IMR-90 (cell line): Measurements from ENCODE around the gene F12. TPM values are rescaled to one million over a fixed set of nuclear protein-coding genes. Genes with fewer than 3 reads are reported as not detected.

Experiments used
- ATAC-seq: fragments of 200-7000 bp; cut with Tn5 transposase; 2 replicates; pipeline ENCODE4 v1.9.1; 2020; ENCODE audit warnings: low read depth, mild to moderate bottlenecking, moderate library complexity
- BruUV-seq: library from RNA; stranded (reverse); fragments of 400-500 nt; replicated peaks from 2 replicates; lab custom pipeline; 2021; lab: Mats Ljungman, UMichigan
- CTCF ChIA-PET: fragments of 300-600 bp; formaldehyde crosslinking; extraction: SDS; loops from one replicate; lab custom pipeline; 2021; ENCODE audit warnings: antibody characterized with exemption; lab: Yijun Ruan, JAX
- POLR2A ChIA-PET: fragments of 300-600 bp; sonication (Branson Sonifier 250); formaldehyde crosslinking; loops from one replicate; lab custom pipeline; 2022; ENCODE audit warnings: antibody characterized with exemption; ENCODE audit not compliant: unreplicated experiment; lab: Charles Lee
- DNase-seq: peaks from one replicate; pipeline ENCODE4 v3.0.0; 2013
- H2AFZ ChIP-seq: replicated peaks from 2 replicates; pipeline ENCODE3; 2013; ENCODE audit warnings: low read length, mild to moderate bottlenecking; ENCODE audit not compliant: poor library complexity
- H2AK5ac ChIP-seq: 2 replicates; pipeline ENCODE4 v1.6.1; 2013; ENCODE audit warnings: low read depth, low read length, inconsistent platforms
- H2AK9ac ChIP-seq: replicated peaks from 2 replicates; pipeline ENCODE3; 2013; ENCODE audit warnings: mild to moderate bottlenecking, low read depth, low read length, moderate library complexity; ENCODE audit not compliant: poor library complexity
- H2BK120ac ChIP-seq: 2 replicates; pipeline ENCODE4 v1.6.1; 2013; ENCODE audit warnings: low read depth, low read length, inconsistent platforms
- H2BK15ac ChIP-seq: 3 replicates; pipeline ENCODE4 v1.6.1; 2013; ENCODE audit warnings: low read depth, low read length, inconsistent platforms
- H2BK20ac ChIP-seq: 2 replicates; pipeline ENCODE4 v1.6.1; 2013; ENCODE audit warnings: low read depth, mild to moderate bottlenecking, inconsistent platforms, low read length, moderate library complexity
- H2BK5ac ChIP-seq: 2 replicates; pipeline ENCODE4 v1.6.1; 2013; ENCODE audit warnings: mild to moderate bottlenecking, low read depth, low read length, inconsistent platforms; ENCODE audit not compliant: poor library complexity, severe bottlenecking
- H3K14ac ChIP-seq: replicated peaks from 2 replicates; pipeline ENCODE4 v1.6.1; 2013; ENCODE audit warnings: low read depth, low read length, inconsistent platforms
- H3K18ac ChIP-seq: 2 replicates; pipeline ENCODE4 v1.6.1; 2013; ENCODE audit warnings: low read depth, low read length, control low read depth
- H3K23ac ChIP-seq: 2 replicates; pipeline ENCODE4 v1.6.1; 2013; ENCODE audit warnings: low read depth, low read length, inconsistent platforms
- H3K27ac ChIP-seq: 2 replicates; pipeline ENCODE4 v1.5.1; 2013; ENCODE audit warnings: mild to moderate bottlenecking, control low read depth, low read length; ENCODE audit not compliant: insufficient read depth
- H3K27me3 ChIP-seq: 2 replicates; pipeline ENCODE4 v1.6.1; 2013; ENCODE audit warnings: low read length; ENCODE audit not compliant: control insufficient read depth, insufficient read depth
- H3K36me3 ChIP-seq: 2 replicates; pipeline ENCODE4 v1.6.1; 2013; ENCODE audit warnings: low read length, mixed read lengths; ENCODE audit not compliant: control insufficient read depth, insufficient read depth
- H3K4ac ChIP-seq: 2 replicates; pipeline ENCODE4 v1.6.1; 2013; ENCODE audit warnings: low read depth, low read length, inconsistent platforms
- H3K4me1 ChIP-seq: 2 replicates; pipeline ENCODE4 v1.6.1; 2013; ENCODE audit warnings: low read length, mixed read lengths; ENCODE audit not compliant: control insufficient read depth, insufficient read depth
- H3K4me2 ChIP-seq: 2 replicates; pipeline ENCODE4 v1.6.1; 2013; ENCODE audit warnings: low read depth, mild to moderate bottlenecking, control low read depth, low read length, moderate library complexity
- H3K4me3 ChIP-seq: 2 replicates; pipeline ENCODE4 v1.5.1; 2013; ENCODE audit warnings: low read depth, mild to moderate bottlenecking, control low read depth, low read length, moderate library complexity; ENCODE audit not compliant: insufficient read depth
- H3K56ac ChIP-seq: 2 replicates; pipeline ENCODE4 v1.6.1; 2013; ENCODE audit warnings: low read length, inconsistent platforms; ENCODE audit not compliant: insufficient read depth; ENCODE audit errors: extremely low read depth
- H3K79me1 ChIP-seq, 2 experiments: 2 replicates each; pipeline ENCODE4 v1.6.1; 2013; ENCODE audit warnings: low read length in 2 of 2, inconsistent platforms in 1 of 2, low read depth in 1 of 2
- H3K9ac ChIP-seq: 2 replicates; pipeline ENCODE4 v1.6.1; 2013; ENCODE audit warnings: low read depth, low read length, control low read depth
- H3K9me1 ChIP-seq: 2 replicates; pipeline ENCODE4 v1.6.1; 2013; ENCODE audit warnings: low read length, inconsistent platforms; ENCODE audit not compliant: insufficient read depth
- H3K9me3 ChIP-seq: 2 replicates; pipeline ENCODE4 v1.6.1; 2013; ENCODE audit warnings: low read length; ENCODE audit not compliant: control insufficient read depth, insufficient read depth
- H4K20me1 ChIP-seq: 2 replicates; pipeline ENCODE4 v1.6.1; 2013; ENCODE audit warnings: low read length, inconsistent platforms; ENCODE audit not compliant: insufficient read depth
- H4K5ac ChIP-seq: 2 replicates; pipeline ENCODE4 v1.6.1; 2013; ENCODE audit warnings: mild to moderate bottlenecking, low read depth, low read length, control low read depth
- H4K8ac ChIP-seq, 2 experiments: 2 replicates each; pipeline ENCODE4 v1.6.1; 2013; ENCODE audit warnings: low read depth in 2 of 2, low read length in 2 of 2, control low read depth in 1 of 2, inconsistent platforms in 1 of 2
- H4K91ac ChIP-seq: 2 replicates; pipeline ENCODE4 v1.6.1; 2013; ENCODE audit warnings: low read depth, low read length, inconsistent platforms; ENCODE audit not compliant: insufficient read depth
- RFX5 ChIP-seq: IDR thresholded peaks from 2 replicates; pipeline ENCODE4 v1.8.0; 2012; ENCODE audit warnings: low read depth, mild to moderate bottlenecking, low read length, moderate library complexity
- WGBS, 2 experiments: methylation state at CpG; one replicate each; pipeline versions ENCODE4 v1.1.5 to v1.1.7; 2013; ENCODE audit warnings: missing lambda C conversion rate in 2 of 2; ENCODE audit not compliant: insufficient read length in 1 of 2; ENCODE audit errors: extremely low coverage in 2 of 2; 5-methylcytosine and 5-hydroxymethylcytosine counted together
- dilution Hi-C: fragments of 300-500 bp; cut with HindIII; formaldehyde crosslinking; loops from one replicate; pipeline ENCODE4 v1.14.3; 2018; ENCODE audit warnings: low sequenced_read_pairs; ENCODE audit not compliant: unreplicated experiment
- in situ Hi-C: fragments of 300-500 bp; cut with MboI; formaldehyde crosslinking; loops from 3 replicates; pipeline ENCODE4 v1.14.3; 2019; ENCODE audit warnings: low sequenced_read_pairs, inconsistent platforms, mixed read lengths
- intact Hi-C: fragments of 100-400 bp; cut with micrococcal nuclease; formaldehyde crosslinking; loops from 2 replicates; pipeline ENCODE4 v1.10.0; 2022
- polyA plus RNA-seq, 3 experiments: library from polyadenylated mRNA; depleted of rRNA; stranded (reverse); fragments of >200 nt; gene quantifications; 2 replicates each; pipeline ENCODE4 v1.2.3, GENCODE V29; 2012; ENCODE audit warnings: low replicate concordance in 1 of 3
- total RNA-seq: library from RNA; depleted of rRNA; stranded (reverse); fragments of >200 nt; gene quantifications from 2 replicates; pipeline ENCODE4 v1.2.3, GENCODE V29; 2012

F12 gene
- total and polyA plus RNA-seq, 2 of the 4 experiments (the other 2 are of a cell fraction) = 0.36 to 1.2 TPM

DNA sequence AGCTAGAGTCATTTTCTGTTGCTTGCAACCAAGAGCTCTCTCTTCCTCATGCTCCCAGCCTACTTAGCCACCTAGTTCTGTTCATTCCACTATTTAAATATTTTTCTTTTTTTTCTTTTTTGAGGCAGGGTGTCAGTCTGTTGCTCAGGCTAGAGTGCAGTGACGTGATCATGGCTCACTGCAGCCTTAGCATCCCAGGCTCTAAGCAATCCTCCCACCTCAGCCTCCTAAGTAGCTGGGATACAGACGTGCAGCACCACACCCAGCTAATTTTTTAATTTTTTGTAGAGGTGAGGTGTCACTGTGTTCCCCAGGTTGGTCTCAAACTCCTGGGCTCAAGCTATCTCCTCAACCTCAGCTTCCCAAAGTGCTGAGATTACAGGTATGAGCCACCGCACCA lies 5.1 kb upstream of the F12 start:
- no peak overlapping the region for H3K9ac ChIP-seq
- no peaks in the 10 kb centered on the region for H3K79me1 ChIP-seq
- peaks cover 9% of the 10 kb centered on the region for H3K27me3 ChIP-seq
- no TSS peak for BruUV-seq
- H2AK9ac ChIP-seq = no peak overlapping the region
- no peak for ATAC-seq
- no peak overlapping the region for H4K5ac ChIP-seq
- WGBS, 2 experiments = no CpG with 5 or more reads among the region's 3 CpGs
- H3K4me3 ChIP-seq = no peak overlapping the region
- H3K18ac ChIP-seq = no peak overlapping the region
- no peaks in the 10 kb centered on the region for H3K9me1 ChIP-seq
- TF ChIP-seq RFX5 = no peak
- intact Hi-C loops = no loop called here
- DNase-seq = no peak
- H4K91ac ChIP-seq = no peak overlapping the region
- no peak overlapping the region for H4K8ac ChIP-seq
- H4K20me1 ChIP-seq = no peaks in the 10 kb centered on the region
- no peak overlapping the region for H3K27ac ChIP-seq
- H3K4me2 ChIP-seq = no peak overlapping the region
- H2AFZ ChIP-seq = no peak overlapping the region
- no peak overlapping the region for H3K23ac ChIP-seq
- H3K14ac ChIP-seq = no peak overlapping the region
- no peak overlapping the region for H2BK120ac ChIP-seq
- no peaks in the 10 kb centered on the region for H3K4me1 ChIP-seq
- no peaks in the 10 kb centered on the region for H3K9me3 ChIP-seq
- H2BK15ac ChIP-seq = no peak overlapping the region
- H2BK20ac ChIP-seq = no peak overlapping the region
- H3K4ac ChIP-seq = no peak overlapping the region
- H3K56ac ChIP-seq = no peak overlapping the region
- no peak overlapping the region for H2BK5ac ChIP-seq
- H3K36me3 ChIP-seq = no peaks in the 10 kb centered on the region
- no peak overlapping the region for H2AK5ac ChIP-seq
- CTCF ChIA-PET = interaction anchor here (2.8 kb wide), 1 partner anchor 11 kb away, joined by 15 read pairs; no protein-coding TSS in a partner anchor
- POLR2A ChIA-PET = no interaction called here
- dilution Hi-C loops = no loop called here
- in situ Hi-C loops = no loop called here
